ENCODE measurements around the gene VIT.

VIT gene

GRCh38 chr2:36696533-36696932 is at the start of gene VIT:
Gene VIT (plus strand): TSS chr2:36696707. CDS start chr2:36716371, 19,664 bp downstream.
- DNase-seq: no peak

GRCh38 chr2:36650031-36650829 is 46.3 kb upstream of the VIT start:
- no peak for DNase-seq

GRCh38 chr2:36653155-36653554 is 43.4 kb upstream of the VIT start:
- no peak for DNase-seq

- no peak for DNase-seq
Measured at GRCh38 chr2:36653967-36654694, 42.4 kb upstream of the VIT start.

- DNase-seq: no peak
Measured at GRCh38 chr2:36655453-36655852, 41.1 kb upstream of the VIT start.

- no peak for DNase-seq
Measured at GRCh38 chr2:36657703-36658102, 38.8 kb upstream of the VIT start.

GRCh38 chr2:36658277-36658748 is 38.2 kb upstream of the VIT start:
- no peak for DNase-seq

- no peak for DNase-seq
Measured at GRCh38 chr2:36659218-36659617, 37.3 kb upstream of the VIT start.

- DNase-seq: no peak
Measured at GRCh38 chr2:36659872-36660312, 36.6 kb upstream of the VIT start.

GRCh38 chr2:36662638-36663037 is 33.9 kb upstream of the VIT start:
- DNase-seq: no peak

- DNase-seq: no peak
Measured at GRCh38 chr2:36663295-36663694, 33.2 kb upstream of the VIT start.

- DNase-seq: peak; percentile 63
Measured at GRCh38 chr2:36663851-36664695, 32.4 kb upstream of the VIT start.

- no peak for DNase-seq
Measured at GRCh38 chr2:36664696-36665076, 31.8 kb upstream of the VIT start.

GRCh38 chr2:36667931-36668330 is 28.6 kb upstream of the VIT start:
- DNase-seq: no peak

GRCh38 chr2:36670881-36671595 is 25.5 kb upstream of the VIT start:
- DNase-seq: no peak

GRCh38 chr2:36671731-36672130 is 24.8 kb upstream of the VIT start:
- no peak for DNase-seq

- no peak for DNase-seq
Measured at GRCh38 chr2:36672199-36672598, 24.3 kb upstream of the VIT start.

- DNase-seq: no peak
Measured at GRCh38 chr2:36675579-36676282, 20.8 kb upstream of the VIT start.

- DNase-seq: no peak
Measured at GRCh38 chr2:36676364-36676763, 20.1 kb upstream of the VIT start.

- no peak for DNase-seq
Measured at GRCh38 chr2:36677386-36677785, 19.1 kb upstream of the VIT start.

GRCh38 chr2:36677996-36678605 is 18.4 kb upstream of the VIT start:
- no peak for DNase-seq
